Measurements from ENCODE around the gene SPG11. TPM values are rescaled to one million over a fixed set of nuclear protein-coding genes. Genes with fewer than 3 reads are reported as not detected.
A peak's percentile ranks its signal among the peaks of the same experiment; 100 is the strongest.

SPG11 gene
- total and polyA plus RNA-seq, 7 donors, result 12.9 to 88.1 (median 56.7) TPM

- DNase-seq, result no peak
- H3K9me3 ChIP-seq, result no peaks in the 10 kb centered on the region
- intact Hi-C loops (cut with DNase I), result no loop called here
- no peaks in the 10 kb centered on the region for H3K4me1 ChIP-seq
- no peak for TF ChIP-seq EP300 (IDR thresholded peaks at IDR 0.05)
- TF ChIP-seq, protein P1, sequence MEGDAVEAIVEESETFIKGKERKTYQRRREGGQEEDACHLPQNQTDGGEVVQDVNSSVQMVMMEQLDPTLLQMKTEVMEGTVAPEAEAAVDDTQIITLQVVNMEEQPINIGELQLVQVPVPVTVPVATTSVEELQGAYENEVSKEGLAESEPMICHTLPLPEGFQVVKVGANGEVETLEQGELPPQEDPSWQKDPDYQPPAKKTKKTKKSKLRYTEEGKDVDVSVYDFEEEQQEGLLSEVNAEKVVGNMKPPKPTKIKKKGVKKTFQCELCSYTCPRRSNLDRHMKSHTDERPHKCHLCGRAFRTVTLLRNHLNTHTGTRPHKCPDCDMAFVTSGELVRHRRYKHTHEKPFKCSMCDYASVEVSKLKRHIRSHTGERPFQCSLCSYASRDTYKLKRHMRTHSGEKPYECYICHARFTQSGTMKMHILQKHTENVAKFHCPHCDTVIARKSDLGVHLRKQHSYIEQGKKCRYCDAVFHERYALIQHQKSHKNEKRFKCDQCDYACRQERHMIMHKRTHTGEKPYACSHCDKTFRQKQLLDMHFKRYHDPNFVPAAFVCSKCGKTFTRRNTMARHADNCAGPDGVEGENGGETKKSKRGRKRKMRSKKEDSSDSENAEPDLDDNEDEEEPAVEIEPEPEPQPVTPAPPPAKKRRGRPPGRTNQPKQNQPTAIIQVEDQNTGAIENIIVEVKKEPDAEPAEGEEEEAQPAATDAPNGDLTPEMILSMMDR (IDR thresholded peaks at IDR 0.05), result peak in 1 of 4 experiments; percentile 10
- no peak for TF ChIP-seq POLR2A (IDR thresholded peaks at IDR 0.05)
- 83 to 84% methylated on average over 5 of the region's 5 CpGs for WGBS, 2 donors
- no peak overlapping the region for H3K4me3 ChIP-seq
- H3K36me3 ChIP-seq, result peaks cover 0 to 93% (median 24%) of the 10 kb centered on the region in 4 donors
- H3K27ac ChIP-seq, result no peak overlapping the region
- no peaks in the 10 kb centered on the region for H3K27me3 ChIP-seq
Observed at GRCh38 chr15:44584162-44584749, 79.2 kb downstream of the SPG11 start.

GRCh38 chr15:44580105-44580504 is 83.4 kb downstream of the SPG11 start:
- TF ChIP-seq POLR2AphosphoS5 (IDR thresholded peaks at IDR 0.05) (no peak), POLR2A (IDR thresholded peaks at IDR 0.05) (no peak), EP300 (IDR thresholded peaks at IDR 0.05) (no peak)
- TF ChIP-seq, protein P1 (IDR thresholded peaks at IDR 0.05), result no peak
- peaks cover 0 to 58% (median 16%) of the 10 kb centered on the region in 4 donors for H3K36me3 ChIP-seq
- H3K9me3 ChIP-seq, result no peaks in the 10 kb centered on the region
- WGBS, 2 donors, result 51 to 82% methylated on average over 2 of the region's 2 CpGs
- H3K4me3 ChIP-seq, result no peak overlapping the region
- intact Hi-C loops (cut with DNase I), result no loop called here
- H3K27ac ChIP-seq, result no peak overlapping the region
- no peaks in the 10 kb centered on the region for H3K4me1 ChIP-seq
- no peak for DNase-seq
- H3K27me3 ChIP-seq, result no peaks in the 10 kb centered on the region

DNA sequence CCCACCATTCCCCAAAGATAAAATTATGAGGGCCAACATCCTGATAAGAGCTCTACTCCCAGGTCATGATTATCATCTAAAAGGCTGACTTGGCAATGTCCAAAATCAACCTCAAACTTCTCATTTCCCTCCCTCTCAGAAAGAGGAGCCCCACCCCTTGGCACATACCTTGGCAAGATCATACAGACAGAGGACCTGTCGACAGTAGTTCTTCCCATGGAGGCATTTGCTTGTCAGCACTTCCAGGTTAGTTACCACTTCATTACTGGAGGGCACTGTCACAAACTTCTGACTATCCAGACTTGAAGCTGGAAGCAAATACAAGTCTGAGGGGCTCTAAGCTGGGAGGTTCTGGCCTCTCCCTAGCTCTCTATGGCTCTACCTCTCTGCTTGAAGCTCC is 88.7 kb downstream of the SPG11 start:
- Histone ChIP-seq H3K4me1 (no peaks in the 10 kb centered on the region), H3K4me3 (no peak overlapping the region), H3K9me3 (no peaks in the 10 kb centered on the region), H3K27me3 (no peaks in the 10 kb centered on the region), H3K36me3 (peaks cover 0 to 50% (median 6%) of the 10 kb centered on the region in 4 donors), H3K27ac (no peak overlapping the region)
- TF ChIP-seq POLR2A (IDR thresholded peaks at IDR 0.05) (no peak), EP300 (IDR thresholded peaks at IDR 0.05) (no peak), POLR2AphosphoS5 (IDR thresholded peaks at IDR 0.05) (no peak)
- TF ChIP-seq, protein P1 (IDR thresholded peaks at IDR 0.05), result no peak
- DNase-seq, result no peak
- 79 to 85% methylated on average over 1 of the region's 1 CpG for WGBS, 2 donors
- intact Hi-C loops (cut with DNase I), result loop anchor here (10.0 kb wide), 1 partner anchor 160 kb away; the partner anchor contains the start of gene TRIM69

DNA sequence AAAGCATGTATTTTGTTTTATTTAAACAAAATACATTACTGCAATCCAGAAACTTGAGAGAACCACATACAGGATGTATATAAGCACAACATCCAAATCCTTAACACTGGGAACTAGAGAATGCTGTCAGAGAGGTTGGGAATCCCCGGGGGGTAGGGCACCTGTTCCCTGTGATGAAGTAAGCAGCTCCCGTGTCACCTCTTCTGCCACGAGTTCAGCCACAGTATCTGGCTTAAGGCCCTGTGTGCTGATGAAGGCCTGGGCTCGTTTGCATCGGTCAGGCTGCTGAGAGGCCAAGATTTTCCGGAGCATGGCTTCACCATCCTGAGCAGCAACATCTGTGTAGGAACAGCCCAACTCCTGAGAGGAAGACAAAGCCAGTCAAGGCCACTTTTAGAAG is 90.1 kb downstream of the SPG11 start:
- no peaks in the 10 kb centered on the region for H3K9me3 ChIP-seq
- peaks cover 0 to 57% (median 8%) of the 10 kb centered on the region in 4 donors for H3K36me3 ChIP-seq
- no peak for DNase-seq
- TF ChIP-seq, protein P1 (IDR thresholded peaks at IDR 0.05), result no peak
- TF ChIP-seq POLR2AphosphoS5 (IDR thresholded peaks at IDR 0.05) (no peak), EP300 (IDR thresholded peaks at IDR 0.05) (no peak), POLR2A (IDR thresholded peaks at IDR 0.05) (no peak)
- H3K4me3 ChIP-seq, result no peak overlapping the region
- WGBS, 2 donors, result 90 to 93% methylated on average over 6 of the region's 6 CpGs
- no peaks in the 10 kb centered on the region for H3K27me3 ChIP-seq
- no peak overlapping the region for H3K27ac ChIP-seq
- H3K4me1 ChIP-seq, result no peaks in the 10 kb centered on the region
- intact Hi-C loops (cut with DNase I), result loop anchor here (10.0 kb wide), 1 partner anchor 161 kb away; the partner anchor contains the start of gene TRIM69
